B cell (primary cell): ENCODE results near the gene TNIK. TPM values are rescaled to one million over a fixed set of nuclear protein-coding genes. Genes with fewer than 3 reads are reported as not detected.

Experiments used
- ATAC-seq: fragments of 200-7000 bp; cut with Tn5 transposase; one replicate; pipeline ENCODE4 v1.10.0; 2021; ENCODE audit warnings: low read depth, mild to moderate bottlenecking, moderate number of reproducible peaks, moderate library complexity
- CTCF ChIA-PET: fragments of 350-600 bp; sonication (Branson Sonifier 250); formaldehyde crosslinking; loops from one replicate; lab custom pipeline; 2021; ENCODE audit warnings: antibody characterized with exemption, inconsistent platforms; lab: Charles Lee
- POLR2A ChIA-PET: fragments of 350-600 bp; sonication (Branson Sonifier 250); formaldehyde crosslinking; loops from one replicate; lab custom pipeline; 2021; ENCODE audit warnings: antibody characterized with exemption; lab: Charles Lee
- DNase-seq: peaks from one replicate; pipeline ENCODE4 v3.0.0; 2013
- H2AFZ ChIP-seq: 2 replicates; pipeline ENCODE4 v1.6.1; 2012; ENCODE audit warnings: mild to moderate bottlenecking, low read depth, low read length; ENCODE audit not compliant: insufficient read depth, poor library complexity, severe bottlenecking
- H3K27ac ChIP-seq, 2 donors: 1 replicate in 1 of 2; 2 replicates in 1 of 2; pipeline ENCODE4 v1.5.1; 2012 to 2013; ENCODE audit warnings: low read length in 2 of 2, mild to moderate bottlenecking in 2 of 2, moderate library complexity in 1 of 2
- H3K27me3 ChIP-seq, 4 experiments: fragments of 200-600 bp in 1 of 4; sonication (generic) in 1 of 4; replicated peaks in 1 of 4; 1 replicate in 2 of 4; 2 replicates in 2 of 4; pipeline versions ENCODE4 v1.6.1 to v1.7.0; 2013 to 2016; ENCODE audit warnings: low read length in 3 of 4, mild to moderate bottlenecking in 2 of 4, mixed read lengths in 1 of 4, moderate library complexity in 1 of 4; ENCODE audit not compliant: insufficient read depth in 4 of 4, control insufficient read depth in 3 of 4; ENCODE audit errors: control extremely low read depth in 1 of 4
- H3K36me3 ChIP-seq, 2 experiments: replicated peaks in 1 of 2; 1 replicate in 1 of 2; 2 replicates in 1 of 2; pipeline versions ENCODE4 v1.6.1 to v1.7.1; 2013; ENCODE audit warnings: low read length in 1 of 2; ENCODE audit not compliant: insufficient read depth in 2 of 2, control insufficient read depth in 1 of 2; ENCODE audit errors: control extremely low read depth in 1 of 2, extremely low read depth in 1 of 2
- H3K4me1 ChIP-seq, 2 donors: fragments of 200-600 bp in 1 of 2; sonication (generic) in 1 of 2; 1 replicate in 1 of 2; 2 replicates in 1 of 2; pipeline versions ENCODE4 v1.5.1 to v1.6.1; 2013 to 2017; ENCODE audit warnings: low read length in 2 of 2; ENCODE audit not compliant: control insufficient read depth in 2 of 2, insufficient read depth in 2 of 2
- H3K4me2 ChIP-seq: replicated peaks from 2 replicates; pipeline ENCODE3; 2012; ENCODE audit warnings: mild to moderate bottlenecking, low read depth, low read length; ENCODE audit not compliant: poor library complexity, severe bottlenecking
- H3K4me3 ChIP-seq, 5 experiments: fragments of 200-600 bp in 1 of 5; sonication (generic) in 1 of 5; 1 replicate in 3 of 5; 2 replicates in 2 of 5; pipeline versions ENCODE4 v1.5.1 to v1.7.0; 2011 to 2016; ENCODE audit warnings: low read length in 4 of 5, mild to moderate bottlenecking in 4 of 5, low read depth in 2 of 5, control low read depth in 1 of 5, moderate library complexity in 1 of 5; ENCODE audit not compliant: insufficient read depth in 1 of 5; ENCODE audit errors: control extremely low read depth in 1 of 5, extremely low read depth in 1 of 5
- H3K79me2 ChIP-seq: fragments of 200-600 bp; sonication (generic); one replicate; pipeline ENCODE4 v1.6.0; 2016; ENCODE audit warnings: low read length; ENCODE audit not compliant: control insufficient read depth, insufficient read depth
- H3K9ac ChIP-seq: fragments of 200-600 bp; sonication (generic); 2 replicates; pipeline ENCODE4 v1.6.1; 2017; ENCODE audit warnings: mild to moderate bottlenecking, low read length, moderate library complexity
- H3K9me3 ChIP-seq, 3 donors: one replicate each; pipeline versions ENCODE4 v1.6.1 to v1.7.1; 2013; ENCODE audit warnings: low read length in 2 of 3; ENCODE audit not compliant: control insufficient read depth in 2 of 3, insufficient read depth in 1 of 3; ENCODE audit errors: control extremely low read depth in 1 of 3
- H4K20me1 ChIP-seq: 2 replicates; pipeline ENCODE4 v1.6.0; 2012; ENCODE audit warnings: mild to moderate bottlenecking, low read length; ENCODE audit not compliant: insufficient read depth, control insufficient read depth, poor library complexity, severe bottlenecking
- H3K27ac Mint-ChIP-seq: one replicate; pipeline ENCODE4 v1.8.0; 2021; ENCODE audit warnings: mixed read lengths
- H3K27me3 Mint-ChIP-seq: one replicate; pipeline ENCODE4 v1.8.0; 2021; ENCODE audit warnings: mixed read lengths
- H3K4me1 Mint-ChIP-seq: one replicate; pipeline ENCODE4 v1.8.0; 2021; ENCODE audit warnings: mixed read lengths
- H3K4me3 Mint-ChIP-seq: one replicate; pipeline ENCODE4 v1.8.0; 2021; ENCODE audit warnings: mixed read lengths
- H3K9me3 Mint-ChIP-seq: one replicate; pipeline ENCODE4 v1.8.0; 2022; ENCODE audit warnings: mixed read lengths; ENCODE audit not compliant: insufficient read depth
- EZH2 ChIP-seq: IDR thresholded peaks from 2 replicates; pipeline ENCODE4 v1.6.1; 2012; ENCODE audit warnings: borderline replicate concordance, low read depth, mild to moderate bottlenecking, moderate library complexity, low read length; ENCODE audit not compliant: insufficient read depth, poor library complexity, severe bottlenecking
- WGBS: methylation state at CpG from one replicate; pipeline ENCODE4 v1.1.5; 2013; ENCODE audit warnings: missing lambda C conversion rate; ENCODE audit not compliant: insufficient coverage; 5-methylcytosine and 5-hydroxymethylcytosine counted together
- intact Hi-C: fragments of 100-400 bp; cut with micrococcal nuclease; formaldehyde crosslinking; loops from one replicate; pipeline ENCODE4 v1.10.0; 2022
- polyA plus RNA-seq: library from polyadenylated mRNA; depleted of rRNA; stranded (reverse); fragments of >200 nt; gene quantifications from 2 replicates; pipeline ENCODE4 v1.2.3, GENCODE V29; 2012
- total RNA-seq, 2 donors: library from RNA; stranded (reverse); fragments of 120-200 nt in 1 of 2; gene quantifications; 1 replicate in 1 of 2; 2 replicates in 1 of 2; pipeline versions ENCODE4 v1.2.3 to v1.2.4, GENCODE V29; 2013 to 2022
- TF ChIP-seq, protein P1 (sequence below): fragments of 200-600 bp; IDR thresholded peaks from one replicate; pipeline ENCODE4 v1.8.0; 2022; ENCODE audit warnings: antibody characterized with exemption, mild to moderate bottlenecking

The TNIK gene
- total and polyA plus RNA-seq, 2 donors (not counting 1 experiment from before 2014, with no cell fraction given) = 0.66 to 7.7 TPM

DNA sequence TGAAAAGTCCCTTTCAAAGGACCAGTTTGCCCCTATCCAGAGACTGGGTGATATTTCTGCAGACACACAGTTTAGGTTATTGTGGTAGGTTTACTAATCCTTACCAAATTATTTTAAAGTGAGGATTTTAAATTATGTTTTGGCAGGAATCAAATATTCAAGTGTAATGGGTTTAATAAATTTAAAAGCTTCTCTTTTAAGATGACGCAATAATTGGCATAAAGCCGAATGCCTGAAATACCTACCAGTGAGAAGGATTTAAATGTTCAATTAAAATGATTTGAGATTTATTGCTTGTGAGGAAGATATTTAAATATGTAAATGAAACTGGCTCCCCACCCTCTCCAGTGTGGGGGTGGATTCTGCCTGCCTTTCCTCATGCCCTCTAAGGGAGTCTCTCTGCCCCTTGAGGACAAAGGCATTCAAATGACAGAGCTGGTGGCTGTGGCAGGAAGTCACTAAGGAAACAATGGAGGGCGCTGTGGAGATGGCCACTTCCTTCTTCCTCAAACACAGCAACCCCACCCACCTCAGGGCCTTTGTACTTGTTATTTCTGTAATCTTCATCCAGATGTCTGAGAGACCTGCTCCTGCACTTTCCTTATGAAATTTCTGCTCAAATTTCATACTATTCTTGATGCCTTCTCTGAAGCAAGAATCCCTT lies 131.7 kb downstream of the TNIK start:
- H3K27ac ChIP-seq = no peak overlapping the region
- intact Hi-C loops = no loop called here

DNA sequence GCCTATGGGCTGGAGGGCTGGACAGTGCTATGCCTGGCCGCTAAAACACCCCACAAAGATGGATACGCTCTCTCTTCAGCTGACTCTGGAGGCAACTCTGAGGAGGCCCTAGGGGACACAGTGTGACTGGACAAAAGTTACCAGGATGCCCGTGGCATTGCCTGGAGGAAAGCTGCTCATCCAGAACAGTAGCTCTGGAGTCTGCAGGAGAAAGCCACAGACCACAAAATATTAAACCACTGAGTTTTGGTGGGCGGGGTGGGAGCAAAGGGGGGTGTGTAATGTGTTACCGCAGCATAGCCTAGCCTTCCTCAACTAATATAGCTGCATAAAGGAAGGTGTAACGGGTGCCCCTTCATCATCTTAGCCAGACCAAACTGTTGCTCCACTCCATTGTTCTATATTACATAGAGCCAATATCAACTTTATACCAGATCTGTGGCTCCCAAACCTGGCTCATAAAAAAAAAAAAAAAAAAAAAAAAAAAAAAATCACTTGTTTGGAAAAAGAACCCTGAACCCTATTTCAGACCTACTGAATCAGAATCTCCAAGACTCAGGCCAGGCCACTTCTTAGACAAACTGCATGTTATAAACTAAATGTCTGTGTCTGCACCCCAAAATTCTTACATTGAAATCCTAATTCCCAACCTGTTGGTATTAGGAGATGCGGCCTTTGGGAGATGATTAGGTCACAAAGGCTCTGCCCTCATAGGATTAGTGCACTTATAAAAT lies 132.6 kb downstream of the TNIK start:
- intact Hi-C loops = no loop called here
- no peak overlapping the region for H3K4me3 Mint-ChIP-seq
- H3K27ac ChIP-seq = no peak overlapping the region
- H4K20me1 ChIP-seq = no peaks in the 10 kb centered on the region
- H3K9me3 Mint-ChIP-seq = no peaks in the 10 kb centered on the region
- 100% methylated on average over 2 of the region's 7 CpGs for WGBS
- H3K9ac ChIP-seq = no peak overlapping the region
- no peaks in the 10 kb centered on the region for H3K27me3 Mint-ChIP-seq
- peaks cover 6% of the 10 kb centered on the region for H3K4me1 Mint-ChIP-seq
- H3K4me2 ChIP-seq = no peak overlapping the region
- DNase-seq (no peak), ATAC-seq (no peak)
- no peak for TF ChIP-seq EZH2
- TF ChIP-seq, protein P1, sequence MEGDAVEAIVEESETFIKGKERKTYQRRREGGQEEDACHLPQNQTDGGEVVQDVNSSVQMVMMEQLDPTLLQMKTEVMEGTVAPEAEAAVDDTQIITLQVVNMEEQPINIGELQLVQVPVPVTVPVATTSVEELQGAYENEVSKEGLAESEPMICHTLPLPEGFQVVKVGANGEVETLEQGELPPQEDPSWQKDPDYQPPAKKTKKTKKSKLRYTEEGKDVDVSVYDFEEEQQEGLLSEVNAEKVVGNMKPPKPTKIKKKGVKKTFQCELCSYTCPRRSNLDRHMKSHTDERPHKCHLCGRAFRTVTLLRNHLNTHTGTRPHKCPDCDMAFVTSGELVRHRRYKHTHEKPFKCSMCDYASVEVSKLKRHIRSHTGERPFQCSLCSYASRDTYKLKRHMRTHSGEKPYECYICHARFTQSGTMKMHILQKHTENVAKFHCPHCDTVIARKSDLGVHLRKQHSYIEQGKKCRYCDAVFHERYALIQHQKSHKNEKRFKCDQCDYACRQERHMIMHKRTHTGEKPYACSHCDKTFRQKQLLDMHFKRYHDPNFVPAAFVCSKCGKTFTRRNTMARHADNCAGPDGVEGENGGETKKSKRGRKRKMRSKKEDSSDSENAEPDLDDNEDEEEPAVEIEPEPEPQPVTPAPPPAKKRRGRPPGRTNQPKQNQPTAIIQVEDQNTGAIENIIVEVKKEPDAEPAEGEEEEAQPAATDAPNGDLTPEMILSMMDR = no peak
- H3K36me3 ChIP-seq = no peaks in the 10 kb centered on the region
- POLR2A ChIA-PET = no interaction called here
- H3K27me3 ChIP-seq = no peaks in the 10 kb centered on the region
- no peaks in the 10 kb centered on the region for H3K9me3 ChIP-seq
- no peaks in the 10 kb centered on the region for H3K79me2 ChIP-seq
- no peak overlapping the region for H3K4me3 ChIP-seq
- peaks cover 0 to 3% of the 10 kb centered on the region in 2 donors for H3K4me1 ChIP-seq
- no peak overlapping the region for H3K27ac Mint-ChIP-seq
- no peak overlapping the region for H2AFZ ChIP-seq
- CTCF ChIA-PET = no interaction called here

More for the DNA sequence above, 131.7 kb downstream of the TNIK start:
- WGBS = no CpG with 5 or more reads among the region's 3 CpGs
- no peak for ATAC-seq
- Histone ChIP-seq H3K9ac (no peak overlapping the region), H3K4me1 (peaks cover 0 to 3% of the 10 kb centered on the region in 2 donors), H3K4me2 (no peak overlapping the region), H3K9me3 (no peaks in the 10 kb centered on the region), H3K4me3 (no peak overlapping the region), H3K27me3 (no peaks in the 10 kb centered on the region), H3K36me3 (no peaks in the 10 kb centered on the region), H2AFZ (no peak overlapping the region), H4K20me1 (no peaks in the 10 kb centered on the region), H3K79me2 (no peaks in the 10 kb centered on the region)
- Mint-ChIP-seq H3K27me3 (no peaks in the 10 kb centered on the region), H3K4me1 (peaks cover 6% of the 10 kb centered on the region), H3K27ac (no peak overlapping the region), H3K4me3 (no peak overlapping the region), H3K9me3 (no peaks in the 10 kb centered on the region)
- TF ChIP-seq EZH2 = no peak
- TF ChIP-seq, protein P1 = no peak
- POLR2A ChIA-PET = no interaction called here
- peak; percentile 4 for DNase-seq
- CTCF ChIA-PET = no interaction called here
